GM23338 (cell line): Measurements from ENCODE around the gene OBSCN. TPM values are rescaled to one million over a fixed set of nuclear protein-coding genes. Genes with fewer than 3 reads are reported as not detected.

Source experiments
- ATAC-seq: fragments of 200-7000 bp; cut with Tn5 transposase; 3 replicates; pipeline ENCODE4 v1.9.1; 2020
- DNase-seq: peaks from one replicate; pipeline ENCODE4 v3.0.0-alpha.2; 2015; ENCODE audit warnings: low spot score
- H2AFZ ChIP-seq: fragments of 200-600 bp; sonication (generic); 2 replicates; pipeline ENCODE4 v1.8.0; 2016; ENCODE audit warnings: antibody characterized with exemption, mild to moderate bottlenecking, moderate library complexity
- H3F3A ChIP-seq: fragments of 200-600 bp; sonication (generic); replicated peaks from 2 replicates; pipeline ENCODE4 v1.8.0; 2017; ENCODE audit warnings: antibody characterized with exemption, mixed run types, low read depth
- H3K27ac ChIP-seq: fragments of 200-600 bp; sonication (generic); 2 replicates; pipeline ENCODE4 v1.6.1; 2016; ENCODE audit warnings: low read depth
- H3K27me3 ChIP-seq: fragments of 200-600 bp; sonication (generic); 2 replicates; pipeline ENCODE4 v1.8.0; 2016; ENCODE audit warnings: mild to moderate bottlenecking, mixed run types, moderate library complexity; ENCODE audit not compliant: insufficient read depth
- H3K36me3 ChIP-seq: fragments of 200-600 bp; sonication (generic); 2 replicates; pipeline ENCODE4 v1.8.0; 2016; ENCODE audit warnings: mild to moderate bottlenecking; ENCODE audit not compliant: insufficient read depth
- H3K4me1 ChIP-seq: fragments of 200-600 bp; sonication (generic); 2 replicates; pipeline ENCODE4 v1.8.0; 2016; ENCODE audit warnings: mild to moderate bottlenecking, moderate library complexity; ENCODE audit not compliant: insufficient read depth
- H3K4me2 ChIP-seq: fragments of 200-600 bp; sonication (generic); 2 replicates; pipeline ENCODE4 v1.7.1; 2017; ENCODE audit warnings: mixed run types
- H3K4me3 ChIP-seq: fragments of 200-600 bp; sonication (generic); 2 replicates; pipeline ENCODE4 v1.6.1; 2016; ENCODE audit warnings: mixed run types
- H3K79me2 ChIP-seq: fragments of 200-600 bp; sonication (generic); replicated peaks from 2 replicates; pipeline ENCODE4 v1.8.0; 2017; ENCODE audit warnings: mild to moderate bottlenecking; ENCODE audit not compliant: insufficient read depth
- H3K9me2 ChIP-seq: fragments of 200-600 bp; sonication (generic); 2 replicates; pipeline ENCODE4 v1.8.0; 2017; ENCODE audit not compliant: insufficient read depth
- H4K20me1 ChIP-seq: fragments of 200-600 bp; sonication (generic); replicated peaks from 2 replicates; pipeline ENCODE4 v1.8.0; 2017; ENCODE audit warnings: mild to moderate bottlenecking; ENCODE audit not compliant: insufficient read depth
- H3K27ac Mint-ChIP-seq: 2 replicates; pipeline ENCODE4 v1.8.0; 2020; ENCODE audit warnings: inconsistent platforms, mild to moderate bottlenecking, moderate library complexity, mixed read lengths
- H3K27me3 Mint-ChIP-seq: 3 replicates; pipeline ENCODE4 v1.8.0; 2022; ENCODE audit warnings: low read depth, mild to moderate bottlenecking, moderate library complexity, mixed read lengths, inconsistent platforms; ENCODE audit not compliant: insufficient read depth, poor library complexity
- H3K36me3 Mint-ChIP-seq: 3 replicates; pipeline ENCODE4 v1.8.0; 2021; ENCODE audit warnings: low read depth, mild to moderate bottlenecking, inconsistent platforms, moderate library complexity, mixed read lengths
- H3K4me1 Mint-ChIP-seq: 3 replicates; pipeline ENCODE4 v1.8.0; 2020; ENCODE audit warnings: mild to moderate bottlenecking, inconsistent platforms, mixed read lengths
- H3K4me3 Mint-ChIP-seq: 3 replicates; pipeline ENCODE4 v1.8.0; 2021; ENCODE audit warnings: moderate library complexity, mild to moderate bottlenecking, inconsistent platforms, mixed read lengths
- H3K9me3 Mint-ChIP-seq: 3 replicates; pipeline ENCODE4 v1.8.0; 2020; ENCODE audit warnings: moderate library complexity, mild to moderate bottlenecking, inconsistent platforms, mixed read lengths
- CREB1 ChIP-seq: fragments of 250-450 bp; sonication (Bioruptor Pico); IDR thresholded peaks from 2 replicates; pipeline ENCODE4 v1.5.0; 2020; ENCODE audit warnings: low read depth, mild to moderate bottlenecking, moderate library complexity
- CTCF ChIP-seq, 2 experiments: fragments of 200-600 bp in 1 of 2; sonication (generic) in 1 of 2; conservative IDR thresholded peaks; 2 replicates each; pipeline versions ENCODE4 v1.5.1 to v1.6.1; 2016 to 2017; ENCODE audit warnings: antibody characterized with exemption in 2 of 2, low read depth in 2 of 2, mild to moderate bottlenecking in 2 of 2, moderate library complexity in 1 of 2
- ETS1 ChIP-seq: IDR thresholded peaks from 2 replicates; pipeline ENCODE4 v1.6.1; 2016; ENCODE audit warnings: antibody characterized with exemption
- EZH2 ChIP-seq: fragments of 200-600 bp; sonication (generic); IDR thresholded peaks from one replicate; pipeline ENCODE4 v1.8.0; 2017; ENCODE audit warnings: antibody characterized with exemption, mild to moderate bottlenecking, low read depth; ENCODE audit not compliant: unreplicated experiment
- EZH2phosphoT487 ChIP-seq: fragments of 200-600 bp; sonication (generic); IDR thresholded peaks from one replicate; pipeline ENCODE4 v1.8.1; 2018; ENCODE audit warnings: antibody characterized with exemption; ENCODE audit not compliant: unreplicated experiment
- JUNB ChIP-seq: IDR thresholded peaks from one replicate; pipeline ENCODE4 v1.6.1; 2016; ENCODE audit warnings: antibody characterized with exemption; ENCODE audit not compliant: unreplicated experiment
- NANOG ChIP-seq: IDR thresholded peaks from 2 replicates; pipeline ENCODE4 v1.6.1; 2016; ENCODE audit warnings: antibody characterized with exemption, borderline replicate concordance
- POLR2AphosphoS5 ChIP-seq: IDR thresholded peaks from 2 replicates; pipeline ENCODE4 v1.6.1; 2016; ENCODE audit warnings: antibody characterized with exemption, low read depth
- REST ChIP-seq: IDR thresholded peaks from one replicate; pipeline ENCODE4 v1.6.1; 2018; ENCODE audit warnings: antibody characterized with exemption; ENCODE audit not compliant: unreplicated experiment
- STAT1 ChIP-seq: IDR thresholded peaks from one replicate; pipeline ENCODE4 v1.6.1; 2016; ENCODE audit warnings: antibody characterized with exemption; ENCODE audit not compliant: unreplicated experiment
- ZNF114 ChIP-seq: fragments of 250-450 bp; sonication (Bioruptor Pico); IDR thresholded peaks from 2 replicates; pipeline ENCODE4 v1.5.0; 2020; ENCODE audit warnings: mild to moderate bottlenecking, moderate library complexity
- ZNF331 ChIP-seq: fragments of 250-450 bp; sonication (Bioruptor Pico); IDR thresholded peaks from 2 replicates; pipeline ENCODE4 v1.5.0; 2020; ENCODE audit warnings: low read depth, mild to moderate bottlenecking, moderate library complexity
- ZNF462 ChIP-seq: fragments of 250-450 bp; sonication (Bioruptor Pico); IDR thresholded peaks from 2 replicates; pipeline ENCODE4 v1.5.0; 2020; ENCODE audit warnings: mild to moderate bottlenecking, moderate library complexity
- polyA plus RNA-seq: library from polyadenylated mRNA; unstranded; fragments of >200 nt; fragmentation: Nextera tagmentation; extraction: Ambion mirVana; gene quantifications from 2 replicates; pipeline ENCODE4 v1.2.1, GENCODE V29; 2016
- total RNA-seq: library from RNA; depleted of rRNA; stranded (reverse); fragments of >200 nt; shearing (Covaris generic); gene quantifications from 2 replicates; pipeline ENCODE4 v1.2.3, GENCODE V29; 2014

Gene OBSCN
- total and polyA plus RNA-seq, 2 experiments from 2014 or later, result 8.4 to 38.5 TPM

DNA sequence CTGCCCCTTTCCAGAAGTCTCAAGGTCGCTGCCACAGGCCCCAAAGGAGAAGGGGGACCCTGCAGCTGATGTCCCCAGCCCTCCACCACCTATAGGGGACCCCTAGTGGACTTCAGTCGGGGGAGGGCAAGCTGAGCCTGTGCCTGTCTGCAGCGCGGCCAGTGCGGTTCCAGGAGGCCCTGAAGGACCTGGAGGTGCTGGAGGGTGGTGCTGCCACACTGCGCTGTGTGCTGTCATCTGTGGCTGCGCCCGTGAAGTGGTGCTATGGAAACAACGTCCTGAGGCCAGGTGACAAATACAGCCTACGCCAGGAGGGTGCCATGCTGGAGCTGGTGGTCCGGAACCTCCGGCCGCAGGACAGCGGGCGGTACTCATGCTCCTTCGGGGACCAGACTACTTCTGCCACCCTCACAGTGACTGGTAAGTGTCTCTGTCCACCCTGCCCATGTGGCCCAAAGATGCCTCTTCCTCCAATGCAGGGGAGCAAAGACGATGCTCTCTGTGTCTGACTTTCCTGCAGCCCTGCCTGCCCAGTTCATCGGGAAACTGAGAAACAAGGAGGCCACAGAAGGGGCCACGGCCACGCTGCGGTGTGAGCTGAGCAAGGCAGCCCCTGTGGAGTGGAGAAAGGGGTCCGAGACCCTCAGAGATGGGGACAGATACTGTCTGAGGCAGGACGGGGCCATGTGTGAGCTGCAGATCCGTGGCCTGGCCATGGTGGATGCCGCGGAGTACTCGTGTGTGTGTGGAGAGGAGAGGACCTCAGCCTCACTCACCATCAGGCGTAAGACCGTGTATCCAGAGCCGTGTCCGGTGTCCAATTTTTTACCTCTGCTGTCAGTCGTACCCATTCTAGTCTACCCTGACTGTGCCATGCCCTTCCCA lies 79.9 kb downstream of the OBSCN start:
- H3K4me2 ChIP-seq, result no peak overlapping the region
- no peaks in the 10 kb centered on the region for H3K36me3 ChIP-seq
- no peak for DNase-seq
- no peaks in the 10 kb centered on the region for H3K9me2 ChIP-seq
- H3K4me1 ChIP-seq, result no peaks in the 10 kb centered on the region
- H3K27ac ChIP-seq, result no peak overlapping the region
- no peak overlapping the region for H2AFZ ChIP-seq
- H3K27ac Mint-ChIP-seq, result no peak overlapping the region
- no peak overlapping the region for H3K4me3 ChIP-seq
- H3K27me3 ChIP-seq, result no peaks in the 10 kb centered on the region
- H3K9me3 Mint-ChIP-seq, result peaks cover 3% of the 10 kb centered on the region; the same call in 1 of the 3 replicates
- no peaks in the 10 kb centered on the region for H3K4me1 Mint-ChIP-seq
- H3F3A ChIP-seq, result no peaks in the 10 kb centered on the region
- TF ChIP-seq CTCF (conservative IDR thresholded peaks at IDR 0.05; ENCODE audit: low read depth in 2 of 2) (no peak), JUNB (no peak), NANOG (no peak), ZNF462 (CRISPR knock-in tag) (no peak), STAT1 (no peak), ETS1 (no peak), EZH2 (no peak), REST (no peak), ZNF114 (no peak), ZNF331 (CRISPR knock-in tag) (no peak), EZH2phosphoT487 (no peak), POLR2AphosphoS5 (no peak), CREB1 (CRISPR knock-in tag) (no peak)
- H3K4me3 Mint-ChIP-seq, result no peak overlapping the region
- no peak for ATAC-seq
- no peaks in the 10 kb centered on the region for H4K20me1 ChIP-seq
- H3K36me3 Mint-ChIP-seq, result peaks cover 27% of the 10 kb centered on the region
- H3K27me3 Mint-ChIP-seq, result peaks cover 9% of the 10 kb centered on the region
- no peaks in the 10 kb centered on the region for H3K79me2 ChIP-seq
